ENCODE measurements around the gene GPR162. TPM values are rescaled to one million over a fixed set of nuclear protein-coding genes. Genes with fewer than 3 reads are reported as not detected.
A peak's percentile ranks its signal among the peaks of the same experiment; 100 is the strongest.

Gene GPR162
- polyA plus RNA-seq, 1 donor (not counting 4 experiments of a cell fraction or from before 2014, with no cell fraction given) = 0.09 TPM

- DNase-seq (ENCODE audit: low read depth, low spot score) (no peak), FAIRE-seq (no peak)
- no peaks in the 10 kb centered on the region for H3K9me3 ChIP-seq (ENCODE audit: control insufficient read depth, low read depth, low read length)
- H3K4me1 ChIP-seq (ENCODE audit: control insufficient read depth, extremely low read depth, insufficient read depth, low read length) = peaks cover 12% of the 10 kb centered on the region
- H4K20me1 ChIP-seq (ENCODE audit: control insufficient read depth, extremely low read depth, insufficient read depth, low read length) = no peaks in the 10 kb centered on the region
- no peaks in the 10 kb centered on the region for H3K79me2 ChIP-seq (ENCODE audit: control insufficient read depth, insufficient read depth, low read length)
- peaks cover 66% of the 10 kb centered on the region for H3K27me3 ChIP-seq (ENCODE audit: control insufficient read depth, extremely low read depth, insufficient read depth, low read length)
- TF ChIP-seq CTCF (optimal IDR thresholded peaks at IDR 0.05 in 1 of 3, IDR thresholded peaks at IDR 0.05 in 1 of 3, conservative IDR thresholded peaks at IDR 0.05 in 1 of 3; ENCODE audit: extremely low read depth in 1 of 3, insufficient read depth in 2 of 3, low read length in 3 of 3) = no peak
- peak; percentile 40 for TF ChIP-seq EZH2 (IDR thresholded peaks at IDR 0.05; ENCODE audit: low read length)
- H3K36me3 ChIP-seq (ENCODE audit: control insufficient read depth in 2 of 2, extremely low read depth in 1 of 2, insufficient read depth in 2 of 2, low read length in 2 of 2) = no peaks in the 10 kb centered on the region
- no peak overlapping the region for H3K4me2 ChIP-seq (ENCODE audit: control insufficient read depth, extremely low read depth, insufficient read depth, low read depth, low read length)
- H3K9ac ChIP-seq (ENCODE audit: control insufficient read depth, extremely low read depth, insufficient read depth, low read length) = no peak overlapping the region
- dilution Hi-C loops (cut with MboI; ENCODE audit: extremely low pct_ligation_motif_present, low sequenced_read_pairs) = no loop called here
- no peak overlapping the region for H2AFZ ChIP-seq (ENCODE audit: control insufficient read depth, low read length)
- no peak overlapping the region for H3K4me3 ChIP-seq (ENCODE audit: control insufficient read depth in 2 of 3, extremely low read depth in 1 of 3, insufficient read depth in 2 of 3, low read depth in 1 of 3, low read length in 3 of 3)
- H3K27ac ChIP-seq (ENCODE audit: control insufficient read depth, insufficient read depth, low read length) = no peak overlapping the region
- no peaks in the 10 kb centered on the region for H3K9me1 ChIP-seq (ENCODE audit: control insufficient read depth, extremely low read depth, insufficient read depth, low read length)
Observed at GRCh38 chr12:6823182-6824084, 1.8 kb downstream of the GPR162 start.

GRCh38 chr12:6824085-6824775 lies 2.6 kb downstream of the GPR162 start:
- Histone ChIP-seq H2AFZ (ENCODE audit: control insufficient read depth, low read length) (no peak overlapping the region), H3K9me1 (ENCODE audit: control insufficient read depth, extremely low read depth, insufficient read depth, low read length) (no peaks in the 10 kb centered on the region), H3K27me3 (ENCODE audit: control insufficient read depth, extremely low read depth, insufficient read depth, low read length) (peaks cover 73% of the 10 kb centered on the region), H3K9me3 (ENCODE audit: control insufficient read depth, low read depth, low read length) (no peaks in the 10 kb centered on the region), H3K27ac (ENCODE audit: control insufficient read depth, insufficient read depth, low read length) (no peak overlapping the region), H3K9ac (ENCODE audit: control insufficient read depth, extremely low read depth, insufficient read depth, low read length) (no peak overlapping the region), H3K4me2 (ENCODE audit: control insufficient read depth, extremely low read depth, insufficient read depth, low read depth, low read length) (no peak overlapping the region), H4K20me1 (ENCODE audit: control insufficient read depth, extremely low read depth, insufficient read depth, low read length) (no peaks in the 10 kb centered on the region), H3K79me2 (ENCODE audit: control insufficient read depth, insufficient read depth, low read length) (no peaks in the 10 kb centered on the region), H3K36me3 (ENCODE audit: control insufficient read depth in 2 of 2, extremely low read depth in 1 of 2, insufficient read depth in 2 of 2, low read length in 2 of 2) (no peaks in the 10 kb centered on the region), H3K4me3 (ENCODE audit: control insufficient read depth in 2 of 3, extremely low read depth in 1 of 3, insufficient read depth in 2 of 3, low read depth in 1 of 3, low read length in 3 of 3) (no peak overlapping the region), H3K4me1 (ENCODE audit: control insufficient read depth, extremely low read depth, insufficient read depth, low read length) (peaks cover 12% of the 10 kb centered on the region)
- dilution Hi-C loops (cut with MboI; ENCODE audit: extremely low pct_ligation_motif_present, low sequenced_read_pairs) = no loop called here
- no peak for DNase-seq (ENCODE audit: low read depth, low spot score)
- TF ChIP-seq CTCF (optimal IDR thresholded peaks at IDR 0.05 in 1 of 3, IDR thresholded peaks at IDR 0.05 in 1 of 3, conservative IDR thresholded peaks at IDR 0.05 in 1 of 3; ENCODE audit: extremely low read depth in 1 of 3, insufficient read depth in 2 of 3, low read length in 3 of 3) = no peak
- TF ChIP-seq EZH2 (IDR thresholded peaks at IDR 0.05; ENCODE audit: low read length) = no peak
- no peak for FAIRE-seq
